Esophagus mucosa (tissue), 1 donor: Measurements from ENCODE around the gene IL1RL1. TPM values are rescaled to one million over a fixed set of nuclear protein-coding genes. Genes with fewer than 3 reads are reported as not detected.
A peak's percentile ranks its signal among the peaks of the same experiment; 100 is the strongest.

Source experiments
- ATAC-seq: fragments of 200-7000 bp; cut with Tn5 transposase; one replicate; pipeline ENCODE4 v1.9.1; 2020
- total RNA-seq: library from RNA; stranded (reverse); gene quantifications from one replicate; pipeline ENCODE4 v1.2.4, GENCODE V29; 2023
- donor health status: DM: yes; HTN: yes; CAD: no.

Gene IL1RL1
- total RNA-seq, 1 donor from 2014 or later, result 2.8 TPM

- no peak for ATAC-seq
Measured at GRCh38 chr2:102337012-102337411, 25.6 kb downstream of the IL1RL1 start.

DNA sequence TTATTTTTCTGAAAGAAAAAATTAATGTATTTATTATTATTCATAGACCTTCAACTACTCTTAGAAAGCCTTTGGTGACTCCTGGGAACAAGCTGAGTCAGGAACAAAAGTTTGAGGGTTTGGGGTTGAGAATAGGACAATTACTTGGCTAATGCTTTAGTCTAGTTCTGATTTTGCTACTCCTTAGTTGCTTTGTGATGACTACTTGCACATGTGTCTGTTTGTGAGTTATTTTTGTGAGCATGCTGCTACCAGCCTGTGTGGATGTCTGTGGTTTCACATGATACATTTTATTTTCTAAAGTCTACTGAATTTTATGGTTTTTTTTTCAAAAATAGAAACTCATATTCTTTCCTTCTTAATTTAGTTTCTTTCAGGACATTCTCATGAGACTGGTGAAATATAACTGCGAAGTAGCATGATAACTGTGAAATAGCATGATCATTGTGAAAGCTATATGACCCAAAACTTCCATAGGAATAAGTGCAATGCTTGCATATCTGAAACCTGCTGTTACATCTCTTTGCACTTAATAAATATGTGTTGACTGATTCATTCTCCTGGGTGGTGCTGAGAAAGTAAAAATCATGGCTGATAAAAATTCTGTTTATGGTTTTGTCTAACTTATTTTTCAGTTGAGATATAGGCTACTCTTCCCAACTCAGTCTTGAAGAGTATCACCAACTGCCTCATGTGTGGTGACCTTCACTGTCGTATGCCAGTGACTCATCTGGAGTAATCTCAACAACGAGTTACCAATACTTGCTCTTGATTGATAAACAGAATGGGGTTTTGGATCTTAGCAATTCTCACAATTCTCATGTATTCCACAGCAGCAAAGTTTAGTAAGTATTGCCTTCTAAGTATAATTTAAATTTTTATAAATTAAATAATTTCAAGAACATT is 26.4 kb downstream of the IL1RL1 start:
- ATAC-seq, result no peak

DNA sequence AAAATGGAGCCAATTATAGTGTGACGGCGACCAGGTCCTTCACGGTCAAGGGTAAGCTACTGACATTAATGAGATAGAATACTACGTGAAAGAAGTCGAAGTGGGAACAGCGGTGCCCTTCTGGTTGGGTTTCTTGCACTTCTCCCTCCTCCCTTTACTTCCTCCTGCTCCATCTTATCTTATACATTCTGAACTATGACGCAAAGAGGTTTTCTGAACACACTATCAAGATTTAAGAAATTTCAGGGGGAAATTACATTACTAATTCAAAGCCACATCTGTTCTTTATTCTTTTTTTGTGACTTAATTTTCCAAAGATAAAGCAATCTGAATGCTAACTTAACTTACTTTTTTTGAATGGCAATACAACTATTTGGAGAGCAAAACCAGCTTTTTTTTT is 29.4 kb downstream of the IL1RL1 start:
- ATAC-seq, result no peak

DNA sequence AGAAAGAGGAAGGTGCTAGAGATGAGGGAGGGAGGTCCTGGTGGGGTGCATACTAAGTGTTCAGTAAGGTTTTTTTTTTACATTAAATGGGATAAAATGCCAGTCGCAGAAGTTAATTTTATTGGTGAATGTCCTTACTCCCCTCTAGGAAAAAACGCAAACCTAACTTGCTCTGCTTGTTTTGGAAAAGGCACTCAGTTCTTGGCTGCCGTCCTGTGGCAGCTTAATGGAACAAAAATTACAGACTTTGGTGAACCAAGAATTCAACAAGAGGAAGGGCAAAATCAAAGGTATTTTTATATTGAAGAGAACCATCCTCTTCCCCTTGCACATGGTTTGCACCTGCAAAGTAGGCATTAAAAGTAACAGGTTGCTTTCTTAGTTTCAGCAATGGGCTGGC is 31.5 kb downstream of the IL1RL1 start:
- no peak for ATAC-seq

DNA sequence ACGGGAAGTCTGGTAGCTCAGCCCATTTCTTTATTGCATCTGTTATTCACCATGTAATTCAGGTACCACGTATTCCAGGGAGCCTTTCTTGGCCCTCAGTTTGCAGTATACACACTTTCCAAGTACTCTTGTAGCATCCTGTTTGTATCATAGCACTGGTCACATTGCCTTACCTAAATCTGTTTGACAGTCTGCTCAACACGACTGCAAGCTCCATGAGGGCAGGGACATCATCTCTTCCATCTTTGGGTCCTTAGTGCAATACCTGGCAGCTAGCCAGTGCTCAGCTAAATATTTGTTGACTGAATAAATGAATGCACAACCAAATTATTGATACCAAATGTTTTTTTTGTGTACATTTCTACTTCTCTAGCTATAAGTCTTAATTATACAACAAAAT is 33.0 kb downstream of the IL1RL1 start:
- no peak for ATAC-seq

- ATAC-seq, result no peak
Measured at GRCh38 chr2:102345329-102345920, 34.1 kb downstream of the IL1RL1 start.

DNA sequence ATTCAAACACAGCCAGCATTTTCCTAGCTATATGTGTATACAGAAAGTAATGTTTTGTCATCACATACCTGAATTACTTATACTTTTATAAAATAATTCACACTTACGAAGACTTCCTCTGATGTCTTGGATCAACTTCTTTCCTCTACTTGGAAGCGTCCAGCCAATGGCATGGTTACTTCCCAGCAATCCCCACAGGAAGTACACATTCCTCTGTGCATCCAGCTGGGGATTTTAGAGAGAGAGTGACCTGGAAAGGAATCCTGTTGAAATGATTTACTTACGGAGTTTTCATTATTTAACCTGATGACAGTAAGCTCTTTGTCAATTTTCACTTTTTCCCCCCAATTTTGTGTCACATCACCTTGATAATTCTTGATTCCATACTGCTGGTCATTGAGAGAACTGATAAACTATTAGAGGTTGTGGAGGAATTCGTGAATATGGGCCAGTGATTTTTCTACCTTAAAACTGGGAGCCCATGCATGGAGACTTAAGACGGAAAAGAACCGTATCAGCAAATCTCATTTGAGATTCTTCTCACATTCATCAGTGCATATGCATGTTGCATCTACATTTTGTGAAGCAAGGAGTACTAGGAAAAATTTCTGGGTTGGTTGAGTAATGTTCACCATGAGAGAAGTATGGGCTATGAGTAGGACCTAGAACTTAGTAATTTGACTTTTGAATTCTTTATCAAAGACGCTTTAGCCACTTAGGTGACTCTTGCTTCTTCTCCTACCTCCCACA is 35.2 kb downstream of the IL1RL1 start:
- no peak for ATAC-seq

GRCh38 chr2:102350137-102350793 is 38.9 kb downstream of the IL1RL1 start:
- ATAC-seq, result no peak

DNA sequence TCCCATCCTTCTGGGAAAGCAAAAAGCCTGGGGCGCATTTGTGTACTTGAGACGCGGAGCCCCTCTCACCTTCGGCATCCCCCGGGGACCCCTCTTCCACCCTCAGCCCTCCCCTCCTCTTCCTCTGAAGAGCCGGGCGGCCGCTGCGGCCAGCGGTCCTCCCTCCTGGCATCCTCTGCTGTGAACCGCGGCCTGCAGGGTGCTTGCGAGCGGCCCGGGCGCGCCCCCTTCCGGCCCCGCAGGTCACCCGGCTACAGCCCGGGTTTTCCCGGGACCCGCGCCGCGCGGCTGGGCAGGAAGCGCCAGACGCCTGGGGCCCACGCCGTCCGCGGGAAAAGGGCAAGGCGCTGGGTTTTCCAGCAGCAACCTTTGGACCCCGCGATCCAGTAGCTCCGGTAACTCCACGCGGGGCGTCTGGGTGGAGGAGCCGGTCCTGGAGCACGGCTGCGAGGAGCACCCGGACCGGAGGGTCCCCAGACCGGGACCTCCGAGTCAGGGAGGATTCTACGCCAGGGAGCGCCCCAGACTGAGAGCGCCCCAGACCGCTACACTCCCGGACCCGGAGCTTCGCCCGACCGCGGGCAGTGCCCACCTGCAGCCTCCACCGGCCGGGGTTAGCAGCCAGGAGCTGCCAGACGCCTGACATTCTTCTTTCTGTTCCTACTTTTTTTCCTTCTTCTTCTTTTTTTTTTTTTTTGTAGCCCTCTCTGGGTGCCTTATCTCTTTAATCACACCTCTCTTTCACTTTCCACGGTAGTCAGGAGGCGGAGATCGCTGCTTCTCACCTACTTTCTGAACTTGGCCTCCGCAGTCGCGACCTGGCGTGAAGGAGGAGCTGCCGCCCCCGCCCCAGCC is 44.4 kb downstream of the IL1RL1 start, which contains the start of gene IL18R1:
IL18R1 (plus strand) TSS at position 271 of the 855 bp plus-strand sequence. CDS start 6,865 bp downstream, outside the sequence.
- ATAC-seq, result peak; percentile 91

GRCh38 chr2:102356381-102356712 is 45.0 kb downstream of the IL1RL1 start:
- no peak for ATAC-seq

DNA sequence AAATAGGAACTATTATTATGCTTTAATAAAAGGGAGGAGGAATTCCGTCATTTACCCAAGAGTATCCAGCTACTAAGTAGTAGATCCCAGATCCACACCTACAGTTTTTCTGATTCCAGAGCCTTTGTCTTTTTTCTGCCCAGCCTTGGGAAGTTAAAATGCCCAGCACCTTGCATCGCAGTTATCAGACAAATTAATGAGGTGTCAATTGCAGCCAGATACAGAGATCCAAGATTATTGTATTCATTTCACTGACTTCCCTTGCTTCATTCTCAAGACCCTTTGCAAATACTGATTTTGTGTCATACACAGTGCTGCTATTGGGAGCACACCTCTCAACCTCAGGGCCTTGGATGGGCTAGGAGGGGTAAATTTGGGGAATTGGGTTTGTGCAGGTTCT is 45.4 kb downstream of the IL1RL1 start:
- no peak for ATAC-seq

GRCh38 chr2:102357937-102358336 is 46.6 kb downstream of the IL1RL1 start:
- no peak for ATAC-seq

GRCh38 chr2:102358496-102358895 is 47.1 kb downstream of the IL1RL1 start:
- ATAC-seq, result no peak

DNA sequence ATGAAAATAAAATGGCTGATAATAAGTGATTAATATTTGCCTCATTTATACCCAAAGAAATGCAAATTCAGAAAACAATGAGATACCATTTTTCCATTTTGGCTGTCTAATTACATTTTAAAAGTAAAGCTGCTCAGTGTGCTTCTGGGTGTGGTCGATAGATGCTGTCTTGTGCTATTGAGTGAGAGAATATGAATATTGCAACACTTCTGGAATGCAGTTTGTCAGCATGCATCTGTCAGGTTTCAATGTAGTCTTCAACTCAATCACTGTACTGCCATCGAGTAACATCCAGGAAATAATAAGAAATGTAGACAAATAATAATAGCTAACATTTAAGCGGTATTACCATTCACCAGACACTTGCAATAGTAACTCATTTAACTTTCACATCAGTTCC is 48.2 kb downstream of the IL1RL1 start:
- ATAC-seq, result peak; percentile 77

DNA sequence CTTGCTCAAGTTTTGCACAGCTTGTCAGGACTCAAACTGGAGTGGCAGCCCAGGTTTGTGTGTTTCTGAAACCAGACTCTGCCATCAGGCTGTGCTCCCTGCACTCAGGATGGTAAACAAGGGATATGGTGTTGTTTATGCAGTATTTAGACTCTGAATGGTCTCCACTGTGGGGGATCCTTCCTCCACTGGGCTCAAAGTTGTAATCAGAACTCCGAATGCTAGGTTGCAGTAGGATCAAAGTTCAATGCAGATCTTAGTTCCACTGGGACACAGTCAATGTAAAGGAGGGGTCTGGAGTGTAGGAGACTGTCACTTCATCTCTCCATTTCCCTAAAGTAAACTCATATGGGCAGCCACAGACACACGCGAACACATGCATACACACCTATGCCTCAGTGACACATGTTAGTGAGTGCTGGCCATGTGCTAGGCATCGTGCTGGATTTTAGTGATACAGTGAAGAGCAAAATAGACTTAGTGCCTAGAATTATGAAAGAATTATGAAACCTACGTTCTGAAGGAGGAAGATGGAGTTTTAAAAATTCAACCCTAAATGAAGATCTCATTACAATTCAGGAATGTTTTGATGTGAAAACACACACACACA is 50.4 kb downstream of the IL1RL1 start:
- no peak for ATAC-seq

GRCh38 chr2:102365763-102366162 is 54.4 kb downstream of the IL1RL1 start:
- no peak for ATAC-seq

- ATAC-seq, result no peak
Measured at GRCh38 chr2:102366406-102367112, 55.2 kb downstream of the IL1RL1 start.

- no peak for ATAC-seq
Measured at GRCh38 chr2:102367331-102367971, 56.1 kb downstream of the IL1RL1 start.

- ATAC-seq, result no peak
Measured at GRCh38 chr2:102368461-102369109, 57.2 kb downstream of the IL1RL1 start.

GRCh38 chr2:102369866-102370265 is 58.5 kb downstream of the IL1RL1 start:
- no peak for ATAC-seq
